HCEC 1CT (cell line): ENCODE data around the gene NEK6.

Experiments used
- DNase-seq: peaks from one replicate; pipeline ENCODE4 v3.0.0-alpha.2; 2017

NEK6 gene

GRCh38 chr9:124257844-124258606 is at the start of gene NEK6:
Gene NEK6 (plus strand): TSS chr9:124257949. CDS start chr9:124301965, 44,016 bp downstream.
- peak; percentile 59 for DNase-seq

DNA sequence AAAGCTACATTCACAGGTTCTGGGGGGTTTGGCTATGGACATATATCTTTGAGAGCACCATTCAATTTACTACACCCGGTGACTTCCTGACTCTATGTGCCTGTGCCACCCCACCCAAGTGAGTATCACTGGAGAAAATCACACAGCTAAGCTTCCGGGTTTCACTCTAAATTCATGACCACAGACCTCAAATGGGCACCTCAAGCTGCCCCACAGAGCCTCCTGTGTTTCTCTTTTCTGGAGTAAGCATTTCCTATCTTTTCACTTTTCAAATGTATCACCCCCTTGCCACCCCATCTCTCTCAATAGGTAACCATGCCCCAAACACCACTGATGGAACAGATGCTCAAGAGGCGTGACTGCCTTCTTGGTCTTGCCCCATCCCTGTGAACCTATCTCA is 49.2 kb upstream of the NEK6 start:
- no peak for DNase-seq

DNA sequence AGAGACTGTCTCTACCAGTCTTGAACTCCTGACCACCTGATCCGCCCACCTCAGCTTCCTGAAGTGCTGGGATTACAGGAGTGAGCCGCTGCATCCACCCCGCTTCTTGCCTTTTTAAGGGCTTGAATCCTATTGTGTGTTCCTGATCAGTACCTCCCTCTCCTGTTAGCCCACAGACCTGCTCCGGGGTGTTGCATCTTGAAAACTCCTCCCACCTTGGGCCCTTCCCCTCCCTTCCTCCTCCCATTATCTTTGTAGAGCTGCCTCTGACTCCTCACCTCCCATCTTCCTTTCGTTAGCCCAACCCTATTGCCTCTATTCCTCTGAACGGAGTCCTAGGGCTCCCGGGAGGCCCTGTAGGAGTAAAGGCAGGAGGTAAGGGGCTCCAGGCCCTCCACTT is 48.5 kb upstream of the NEK6 start:
- DNase-seq: no peak

- no peak for DNase-seq
Observed at GRCh38 chr9:124209774-124210173, 48.0 kb upstream of the NEK6 start.

GRCh38 chr9:124210697-124211096 is 47.1 kb upstream of the NEK6 start:
- DNase-seq: no peak

- peak; percentile 64 for DNase-seq
Observed at GRCh38 chr9:124212381-124213050, 45.2 kb upstream of the NEK6 start.

GRCh38 chr9:124213396-124213795 is 44.4 kb upstream of the NEK6 start:
- no peak for DNase-seq

- no peak for DNase-seq
Observed at GRCh38 chr9:124214116-124214515, 43.6 kb upstream of the NEK6 start.

- DNase-seq: no peak
Observed at GRCh38 chr9:124214596-124215367, 43.0 kb upstream of the NEK6 start.

GRCh38 chr9:124215368-124215910 is 42.3 kb upstream of the NEK6 start:
- no peak for DNase-seq

DNA sequence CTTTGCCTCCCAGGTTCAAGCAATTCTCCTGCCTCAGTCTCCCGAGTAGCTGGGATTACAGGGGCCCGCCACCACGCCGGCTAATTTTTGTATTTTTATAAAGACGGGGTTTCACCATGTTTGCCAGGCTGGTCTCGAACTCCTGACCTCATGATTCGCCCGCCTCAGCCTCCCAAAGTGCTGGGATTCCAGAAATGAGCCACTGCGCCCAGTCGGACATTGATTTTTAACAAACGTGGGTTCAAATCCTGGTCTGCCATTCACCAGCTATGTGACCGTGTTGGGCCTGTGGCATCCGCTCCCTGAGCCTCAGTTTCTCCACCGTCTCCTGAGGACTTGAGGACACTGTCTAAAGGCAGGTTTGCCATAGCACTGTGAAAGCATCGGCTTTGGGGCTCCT is 41.8 kb upstream of the NEK6 start:
- no peak for DNase-seq

DNA sequence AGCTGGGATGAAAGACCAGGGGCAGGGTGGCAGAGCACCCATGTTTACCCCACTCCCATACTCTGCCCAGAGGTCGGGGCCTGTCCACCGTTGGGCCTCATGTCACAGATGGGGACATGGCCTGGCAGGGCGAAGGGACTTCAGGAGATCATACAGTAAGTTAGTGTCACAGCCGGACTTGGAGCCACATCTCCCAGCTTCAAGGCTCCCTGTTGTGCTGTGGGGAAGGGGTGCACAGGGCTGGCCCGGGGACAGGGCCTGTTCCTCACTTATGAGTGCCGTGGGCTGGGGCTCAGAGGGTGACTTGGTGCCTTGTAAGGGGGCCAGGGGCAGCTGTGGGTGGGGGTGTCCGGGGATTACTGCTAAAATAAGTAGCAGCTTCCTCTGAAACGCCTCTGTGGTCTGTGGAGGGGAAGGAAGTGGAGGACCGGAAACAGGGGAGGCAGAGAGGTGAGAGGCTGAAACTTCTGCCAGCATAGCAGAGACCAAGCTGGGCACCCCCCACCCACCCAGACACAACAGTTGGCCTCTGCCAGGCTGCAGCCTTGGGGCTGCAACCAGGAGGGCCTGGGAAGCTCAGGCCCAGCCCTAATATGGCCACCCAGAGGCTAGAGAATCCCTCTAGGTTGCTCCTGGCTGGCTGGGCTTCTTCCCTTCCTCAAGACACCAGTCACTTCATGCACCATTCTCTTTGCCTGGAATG is 41.1 kb upstream of the NEK6 start:
- DNase-seq: no peak

DNA sequence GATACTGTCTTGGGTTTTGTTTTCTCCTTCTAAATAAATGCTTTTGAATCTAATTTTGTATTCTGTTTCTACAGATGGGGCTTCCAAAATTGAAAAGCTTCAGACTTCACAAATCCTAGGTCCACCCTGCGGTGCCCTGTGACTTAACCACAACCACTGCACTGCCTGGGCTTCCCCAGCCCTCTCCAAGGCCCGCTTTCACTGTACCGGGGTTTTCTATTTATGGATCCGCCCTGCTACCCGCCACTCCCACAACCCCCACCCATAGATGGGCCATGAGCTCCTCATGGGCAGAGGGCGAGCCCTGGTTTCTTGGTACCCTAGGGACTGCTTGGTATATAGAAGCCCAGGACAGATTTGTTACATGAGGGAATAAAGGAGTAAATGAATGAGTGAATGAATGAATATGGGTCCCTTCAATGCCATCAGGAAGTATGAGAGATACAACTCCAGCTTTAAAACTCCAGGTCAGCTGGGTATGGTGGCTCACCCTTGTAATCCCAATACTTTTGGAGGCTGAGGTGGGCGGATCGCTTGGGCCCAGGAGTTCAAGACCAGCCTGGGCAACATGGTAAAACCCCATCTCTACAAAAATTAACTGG is 39.8 kb upstream of the NEK6 start:
- no peak for DNase-seq

DNA sequence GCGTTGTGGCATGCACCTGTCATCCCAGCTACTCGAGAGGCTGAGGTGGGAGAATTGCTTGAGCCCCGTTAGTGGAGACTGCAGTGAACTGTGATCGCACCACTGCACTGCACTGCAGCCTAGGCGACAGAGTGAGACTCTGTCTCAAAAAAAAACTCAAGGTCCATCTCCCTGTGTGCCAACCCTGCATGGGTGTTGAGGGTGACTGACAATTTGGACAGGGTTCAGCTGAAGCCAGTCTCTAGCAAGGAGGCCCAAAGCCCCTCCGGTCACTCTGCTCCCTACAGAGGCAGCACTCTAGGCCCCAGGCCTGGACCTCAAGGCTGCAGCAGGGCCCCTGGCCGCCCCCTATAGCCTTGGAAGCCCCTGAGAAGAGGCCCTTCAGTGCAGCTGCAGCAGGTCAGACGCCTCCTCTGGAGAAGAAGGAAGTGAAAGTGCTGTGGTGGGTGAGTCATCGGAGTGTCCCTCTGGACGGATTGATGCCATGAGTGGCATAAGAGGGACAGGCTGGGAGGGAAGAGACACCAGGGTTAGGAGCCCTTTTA is 39.2 kb upstream of the NEK6 start:
- DNase-seq: peak; percentile 46

GRCh38 chr9:124218987-124219461 is 38.7 kb upstream of the NEK6 start:
- no peak for DNase-seq

DNA sequence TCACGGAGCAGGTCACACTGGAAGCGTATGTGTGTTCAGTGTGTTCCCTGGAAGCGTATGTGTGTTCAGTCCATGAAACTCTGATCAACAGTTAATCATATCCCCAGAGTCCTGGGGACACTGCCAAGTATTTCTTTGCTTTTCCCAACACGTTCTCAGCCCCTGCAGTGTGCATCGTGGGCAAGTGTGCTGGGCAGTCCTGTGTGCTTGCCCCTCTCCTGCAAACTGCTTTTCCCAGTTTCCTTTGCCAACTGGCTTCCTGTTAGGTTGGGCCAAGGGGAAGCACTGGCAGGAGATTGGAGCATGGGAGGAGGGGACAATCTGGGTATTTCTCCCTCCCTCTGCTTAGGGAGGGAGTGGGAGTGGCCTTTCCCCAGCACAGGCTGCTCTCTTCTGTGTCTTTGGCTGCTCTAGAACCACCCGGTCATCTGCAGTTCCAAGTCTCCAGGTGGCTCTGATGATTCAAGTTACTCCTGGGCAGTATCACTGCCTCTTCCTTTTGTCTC is 36.8 kb upstream of the NEK6 start:
- peak; percentile 55 for DNase-seq

GRCh38 chr9:124221676-124222075 is 36.1 kb upstream of the NEK6 start:
- no peak for DNase-seq

GRCh38 chr9:124222109-124222508 is 35.6 kb upstream of the NEK6 start:
- DNase-seq: no peak

- DNase-seq: peak; percentile 46
Observed at GRCh38 chr9:124222918-124223720, 34.6 kb upstream of the NEK6 start.

DNA sequence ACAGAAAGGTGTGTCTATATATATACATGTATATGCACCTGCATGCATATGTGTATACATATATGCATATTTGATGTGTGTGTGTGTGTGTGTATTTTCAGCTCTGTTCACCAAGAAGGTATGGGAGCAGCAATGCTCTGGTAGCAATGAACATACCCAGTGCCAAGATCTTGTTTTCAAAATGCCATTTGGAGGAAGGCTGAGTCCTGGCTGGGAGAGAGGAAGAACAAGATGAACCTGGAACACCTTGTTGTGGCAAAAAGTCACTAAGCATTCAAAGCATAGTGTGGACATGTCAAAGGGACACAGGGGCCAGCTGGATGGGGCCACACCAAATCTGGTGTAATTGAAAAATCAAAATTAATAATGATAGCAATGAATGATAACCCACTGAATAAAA is 31.8 kb upstream of the NEK6 start:
- no peak for DNase-seq

DNA sequence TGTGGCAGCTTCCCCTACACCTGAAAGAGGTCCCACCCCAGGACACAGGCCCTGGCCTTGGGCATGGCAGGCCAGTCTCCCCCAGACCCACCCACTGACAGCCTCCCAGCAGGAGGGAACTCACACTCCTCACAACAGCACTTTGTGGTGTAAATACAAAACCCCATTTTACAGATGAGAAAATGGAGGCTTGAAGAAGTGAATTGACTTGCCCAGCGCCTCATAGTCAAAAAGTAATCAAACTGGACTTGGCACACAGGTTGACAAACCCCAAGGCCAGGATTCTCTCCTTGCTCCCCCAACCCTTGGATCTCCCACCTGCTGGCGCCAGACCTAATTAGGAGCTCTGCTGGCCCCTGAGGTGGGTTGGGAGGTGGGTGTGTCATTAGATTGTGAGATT is 29.2 kb upstream of the NEK6 start:
- DNase-seq: no peak
